Measurements from ENCODE around the gene CNR2.

Gene CNR2

GRCh38 chr1:23930861-23931490 is 17.8 kb upstream of the CNR2 start:
- Histone ChIP-seq H3K4me3 (ENCODE audit: low read length) (peak overlapping the region; percentile 50), H3K27me3 (replicated peaks; ENCODE audit: control insufficient read depth, insufficient read depth, low read length) (no peaks in the 10 kb centered on the region), H3K9me3 (ENCODE audit: control insufficient read depth, low read length) (no peaks in the 10 kb centered on the region), H3K4me1 (ENCODE audit: control insufficient read depth, insufficient read depth, low read length) (peaks cover 15% of the 10 kb centered on the region), H3K36me3 (ENCODE audit: control insufficient read depth, insufficient read depth, low read length, severe bottlenecking) (no peaks in the 10 kb centered on the region), H3K9ac (ENCODE audit: low read length) (peak overlapping the region; percentile 69)
- DNase-seq (ENCODE audit: low read depth), result peak; percentile 89

GRCh38 chr1:23930270-23930669 is 17.1 kb upstream of the CNR2 start:
- H3K4me1 ChIP-seq (ENCODE audit: control insufficient read depth, insufficient read depth, low read length), result peaks cover 15% of the 10 kb centered on the region
- H3K36me3 ChIP-seq (ENCODE audit: control insufficient read depth, insufficient read depth, low read length, severe bottlenecking), result no peaks in the 10 kb centered on the region
- H3K9ac ChIP-seq (ENCODE audit: low read length), result no peak overlapping the region
- H3K4me3 ChIP-seq (ENCODE audit: low read length), result no peak overlapping the region
- H3K27me3 ChIP-seq (replicated peaks; ENCODE audit: control insufficient read depth, insufficient read depth, low read length), result no peaks in the 10 kb centered on the region
- no peaks in the 10 kb centered on the region for H3K9me3 ChIP-seq (ENCODE audit: control insufficient read depth, low read length)
- no peak for DNase-seq (ENCODE audit: low read depth)

- H3K4me3 ChIP-seq (ENCODE audit: low read length), result no peak overlapping the region
- no peaks in the 10 kb centered on the region for H3K27me3 ChIP-seq (replicated peaks; ENCODE audit: control insufficient read depth, insufficient read depth, low read length)
- no peak for DNase-seq (ENCODE audit: low read depth)
- H3K36me3 ChIP-seq (ENCODE audit: control insufficient read depth, insufficient read depth, low read length, severe bottlenecking), result no peaks in the 10 kb centered on the region
- no peaks in the 10 kb centered on the region for H3K9me3 ChIP-seq (ENCODE audit: control insufficient read depth, low read length)
- no peak overlapping the region for H3K9ac ChIP-seq (ENCODE audit: low read length)
- H3K4me1 ChIP-seq (ENCODE audit: control insufficient read depth, insufficient read depth, low read length), result peaks cover 15% of the 10 kb centered on the region
Observed at GRCh38 chr1:23928789-23929188, 15.6 kb upstream of the CNR2 start.

- Histone ChIP-seq H3K9me3 (ENCODE audit: control insufficient read depth, low read length) (no peaks in the 10 kb centered on the region), H3K27me3 (replicated peaks; ENCODE audit: control insufficient read depth, insufficient read depth, low read length) (no peaks in the 10 kb centered on the region), H3K36me3 (ENCODE audit: control insufficient read depth, insufficient read depth, low read length, severe bottlenecking) (no peaks in the 10 kb centered on the region), H3K4me1 (ENCODE audit: control insufficient read depth, insufficient read depth, low read length) (peaks cover 15% of the 10 kb centered on the region), H3K4me3 (ENCODE audit: low read length) (no peak overlapping the region), H3K9ac (ENCODE audit: low read length) (no peak overlapping the region)
- DNase-seq (ENCODE audit: low read depth), result no peak
Observed at GRCh38 chr1:23927097-23927496, 13.9 kb upstream of the CNR2 start.

GRCh38 chr1:23925279-23925678 is 12.1 kb upstream of the CNR2 start:
- no peak for DNase-seq (ENCODE audit: low read depth)
- H3K27me3 ChIP-seq (replicated peaks; ENCODE audit: control insufficient read depth, insufficient read depth, low read length), result no peaks in the 10 kb centered on the region
- H3K4me3 ChIP-seq (ENCODE audit: low read length), result no peak overlapping the region
- H3K9me3 ChIP-seq (ENCODE audit: control insufficient read depth, low read length), result no peaks in the 10 kb centered on the region
- no peak overlapping the region for H3K9ac ChIP-seq (ENCODE audit: low read length)
- peaks cover under 1% of the 10 kb centered on the region for H3K4me1 ChIP-seq (ENCODE audit: control insufficient read depth, insufficient read depth, low read length)
- H3K36me3 ChIP-seq (ENCODE audit: control insufficient read depth, insufficient read depth, low read length, severe bottlenecking), result no peaks in the 10 kb centered on the region

- no peaks in the 10 kb centered on the region for H3K27me3 ChIP-seq (replicated peaks; ENCODE audit: control insufficient read depth, insufficient read depth, low read length)
- no peak for DNase-seq (ENCODE audit: low read depth)
Observed at GRCh38 chr1:23924601-23925000, 11.4 kb upstream of the CNR2 start.

DNA sequence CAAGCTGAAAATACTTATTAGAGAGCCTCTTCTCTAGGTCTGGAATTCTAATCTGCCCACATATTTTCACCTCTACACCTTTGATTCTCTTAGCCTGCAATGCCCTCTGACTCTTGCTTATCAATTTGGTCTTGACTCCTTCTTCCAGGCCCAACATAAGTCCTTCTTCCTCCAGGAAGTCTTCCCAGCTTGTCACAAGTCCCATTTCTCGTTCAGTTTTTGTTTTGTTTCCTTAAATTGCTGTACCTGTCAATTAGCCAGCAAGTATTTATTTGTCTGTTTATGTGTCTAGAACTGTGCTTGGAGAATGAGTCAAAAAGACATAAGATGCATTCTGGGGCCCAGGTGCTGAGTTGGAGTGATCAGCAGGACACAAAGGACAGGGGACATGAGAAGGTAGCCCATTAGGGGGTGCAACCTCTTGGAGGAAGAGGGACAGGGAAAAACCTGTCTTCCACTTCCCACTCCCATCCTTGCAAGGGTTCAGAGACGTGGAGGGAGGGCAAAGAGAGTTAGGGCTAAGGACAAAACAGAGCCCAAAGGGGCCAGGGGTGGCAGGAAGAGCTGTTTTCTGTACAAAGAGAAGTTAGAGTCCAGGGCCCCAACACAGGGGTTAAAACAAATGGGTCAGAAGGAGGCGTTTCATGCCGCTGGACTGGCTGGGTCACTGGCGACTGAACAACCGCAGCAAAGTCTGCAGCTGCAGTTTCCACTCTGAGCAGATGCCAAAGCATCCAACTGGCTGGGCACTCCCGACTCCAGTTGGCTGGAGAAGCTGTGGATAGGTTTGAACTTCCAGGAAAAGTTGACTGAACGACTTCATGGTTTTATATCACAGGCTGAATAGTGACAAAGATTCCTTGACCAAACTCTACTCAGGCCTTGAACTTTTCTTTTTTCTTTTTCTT is 10.7 kb upstream of the CNR2 start:
- Histone ChIP-seq H3K36me3 (ENCODE audit: control insufficient read depth, insufficient read depth, low read length, severe bottlenecking) (no peaks in the 10 kb centered on the region), H3K4me3 (ENCODE audit: low read length) (no peak overlapping the region), H3K9me3 (ENCODE audit: control insufficient read depth, low read length) (no peaks in the 10 kb centered on the region), H3K4me1 (ENCODE audit: control insufficient read depth, insufficient read depth, low read length) (no peaks in the 10 kb centered on the region), H3K9ac (ENCODE audit: low read length) (no peak overlapping the region), H3K27me3 (replicated peaks; ENCODE audit: control insufficient read depth, insufficient read depth, low read length) (no peaks in the 10 kb centered on the region)
- DNase-seq (ENCODE audit: low read depth), result no peak

More at GRCh38 chr1:23924601-23925000, 11.4 kb upstream of the CNR2 start:
- Histone ChIP-seq H3K36me3 (ENCODE audit: control insufficient read depth, insufficient read depth, low read length, severe bottlenecking) (no peaks in the 10 kb centered on the region), H3K9me3 (ENCODE audit: control insufficient read depth, low read length) (no peaks in the 10 kb centered on the region), H3K4me3 (ENCODE audit: low read length) (no peak overlapping the region), H3K9ac (ENCODE audit: low read length) (no peak overlapping the region), H3K4me1 (ENCODE audit: control insufficient read depth, insufficient read depth, low read length) (no peaks in the 10 kb centered on the region)

- H3K4me1 ChIP-seq (ENCODE audit: control insufficient read depth, insufficient read depth, low read length), result no peaks in the 10 kb centered on the region
- DNase-seq (ENCODE audit: low read depth), result no peak
- no peak overlapping the region for H3K4me3 ChIP-seq (ENCODE audit: low read length)
- no peaks in the 10 kb centered on the region for H3K9me3 ChIP-seq (ENCODE audit: control insufficient read depth, low read length)
- no peaks in the 10 kb centered on the region for H3K36me3 ChIP-seq (ENCODE audit: control insufficient read depth, insufficient read depth, low read length, severe bottlenecking)
- H3K9ac ChIP-seq (ENCODE audit: low read length), result no peak overlapping the region
- no peaks in the 10 kb centered on the region for H3K27me3 ChIP-seq (replicated peaks; ENCODE audit: control insufficient read depth, insufficient read depth, low read length)
Observed at GRCh38 chr1:23922321-23922943, 9.3 kb upstream of the CNR2 start.

- no peaks in the 10 kb centered on the region for H3K36me3 ChIP-seq (ENCODE audit: control insufficient read depth, insufficient read depth, low read length, severe bottlenecking)
- no peaks in the 10 kb centered on the region for H3K27me3 ChIP-seq (replicated peaks; ENCODE audit: control insufficient read depth, insufficient read depth, low read length)
- H3K4me1 ChIP-seq (ENCODE audit: control insufficient read depth, insufficient read depth, low read length), result no peaks in the 10 kb centered on the region
- no peak overlapping the region for H3K9ac ChIP-seq (ENCODE audit: low read length)
- DNase-seq (ENCODE audit: low read depth), result peak; percentile 74
- no peaks in the 10 kb centered on the region for H3K9me3 ChIP-seq (ENCODE audit: control insufficient read depth, low read length)
- H3K4me3 ChIP-seq (ENCODE audit: low read length), result no peak overlapping the region
Observed at GRCh38 chr1:23916209-23917131, 3.3 kb upstream of the CNR2 start.

- no peak for DNase-seq (ENCODE audit: low read depth)
- no peaks in the 10 kb centered on the region for H3K9me3 ChIP-seq (ENCODE audit: control insufficient read depth, low read length)
- H3K27me3 ChIP-seq (replicated peaks; ENCODE audit: control insufficient read depth, insufficient read depth, low read length), result peaks cover 10% of the 10 kb centered on the region
- H3K4me3 ChIP-seq (ENCODE audit: low read length), result no peak overlapping the region
- no peaks in the 10 kb centered on the region for H3K36me3 ChIP-seq (ENCODE audit: control insufficient read depth, insufficient read depth, low read length, severe bottlenecking)
- H3K4me1 ChIP-seq (ENCODE audit: control insufficient read depth, insufficient read depth, low read length), result no peaks in the 10 kb centered on the region
- H3K9ac ChIP-seq (ENCODE audit: low read length), result no peak overlapping the region
Observed at GRCh38 chr1:23915466-23915865, 2.3 kb upstream of the CNR2 start.
